RKO (cell line): ENCODE measurements around the gene HOXA3.

ENCODE experiments used
- DNase-seq: peaks from one replicate; pipeline ENCODE4 v3.0.0-alpha.2; 2016; ENCODE audit warnings: low spot score

Gene HOXA3

DNA sequence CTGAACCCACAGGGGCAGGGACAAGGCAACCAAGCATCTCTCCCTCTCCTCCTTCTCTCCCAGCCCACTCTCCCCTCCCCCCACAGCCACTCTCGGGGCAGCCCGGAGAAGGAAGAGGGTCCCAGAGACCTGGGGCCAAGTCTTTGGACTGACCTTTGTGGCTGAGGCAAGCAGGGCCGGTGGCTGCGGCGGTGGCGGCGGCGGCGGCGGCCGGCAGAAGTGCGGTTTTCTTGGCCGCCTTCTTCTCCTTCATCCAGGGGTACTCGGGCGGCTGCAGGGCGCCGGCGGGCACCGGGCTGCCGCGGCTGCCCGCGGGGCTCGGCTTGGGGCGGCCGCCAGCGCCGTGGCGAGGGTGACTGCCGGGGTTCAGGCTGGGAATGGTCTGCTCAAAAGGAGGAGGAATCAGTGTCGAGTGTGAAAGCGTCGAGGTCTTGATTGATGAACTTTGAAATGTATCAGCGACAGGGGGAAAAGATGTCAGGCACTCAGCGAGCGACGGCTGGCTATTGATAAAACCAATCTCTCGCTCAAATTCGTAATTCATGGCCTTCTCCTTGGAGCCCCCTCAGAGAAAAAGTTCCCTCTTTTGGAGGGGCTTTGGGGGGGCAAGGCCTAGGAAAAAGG lies 50.3 kb downstream of the HOXA3 start:
- DNase-seq, result no peak

- no peak for DNase-seq
Measured at GRCh38 chr7:27101171-27101956, 51.0 kb downstream of the HOXA3 start.

- no peak for DNase-seq
Measured at GRCh38 chr7:27100694-27101170, 51.7 kb downstream of the HOXA3 start.

DNA sequence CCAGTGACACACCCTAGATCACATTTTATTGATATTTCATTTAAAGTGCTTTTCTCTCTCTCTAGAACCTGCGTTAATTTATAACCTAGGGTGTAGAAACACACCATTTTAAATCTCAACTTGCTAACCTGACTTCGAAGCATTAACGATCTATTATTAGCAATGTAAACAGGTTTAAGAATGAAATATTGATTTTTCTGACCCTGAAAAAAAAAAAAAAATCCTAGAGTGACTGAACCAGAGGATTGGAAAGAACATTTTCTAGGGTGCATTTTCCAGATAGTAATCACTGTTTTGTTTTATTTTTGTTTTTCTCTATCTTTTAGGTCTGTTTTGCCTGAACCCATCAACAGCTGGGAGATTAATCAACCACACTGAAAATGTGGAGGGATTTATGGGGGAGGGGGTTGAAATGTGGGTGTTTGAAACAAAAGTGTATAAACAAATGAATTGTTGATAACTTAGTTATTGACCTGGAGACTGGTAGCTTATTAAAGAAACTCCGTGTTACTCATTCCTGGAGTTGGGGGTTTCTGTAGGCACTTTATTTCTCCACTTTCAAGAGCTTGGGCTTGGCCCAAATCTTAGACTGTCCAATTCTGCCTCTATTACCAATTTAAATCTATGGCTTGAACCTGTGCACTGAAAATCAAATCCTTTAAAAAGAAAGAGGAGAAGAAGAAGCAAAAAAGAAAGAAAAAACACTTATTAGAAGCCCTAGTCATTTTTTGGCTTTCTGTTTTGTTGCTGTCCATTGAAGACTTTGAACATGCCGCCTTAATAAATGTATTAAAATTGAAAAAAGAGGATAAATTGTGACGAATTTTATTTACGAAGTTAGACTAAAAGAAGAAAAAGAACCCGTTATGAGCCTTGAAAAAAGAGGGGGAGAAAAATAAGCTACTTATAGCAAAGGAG lies 52.7 kb downstream of the HOXA3 start:
- DNase-seq, result no peak

DNA sequence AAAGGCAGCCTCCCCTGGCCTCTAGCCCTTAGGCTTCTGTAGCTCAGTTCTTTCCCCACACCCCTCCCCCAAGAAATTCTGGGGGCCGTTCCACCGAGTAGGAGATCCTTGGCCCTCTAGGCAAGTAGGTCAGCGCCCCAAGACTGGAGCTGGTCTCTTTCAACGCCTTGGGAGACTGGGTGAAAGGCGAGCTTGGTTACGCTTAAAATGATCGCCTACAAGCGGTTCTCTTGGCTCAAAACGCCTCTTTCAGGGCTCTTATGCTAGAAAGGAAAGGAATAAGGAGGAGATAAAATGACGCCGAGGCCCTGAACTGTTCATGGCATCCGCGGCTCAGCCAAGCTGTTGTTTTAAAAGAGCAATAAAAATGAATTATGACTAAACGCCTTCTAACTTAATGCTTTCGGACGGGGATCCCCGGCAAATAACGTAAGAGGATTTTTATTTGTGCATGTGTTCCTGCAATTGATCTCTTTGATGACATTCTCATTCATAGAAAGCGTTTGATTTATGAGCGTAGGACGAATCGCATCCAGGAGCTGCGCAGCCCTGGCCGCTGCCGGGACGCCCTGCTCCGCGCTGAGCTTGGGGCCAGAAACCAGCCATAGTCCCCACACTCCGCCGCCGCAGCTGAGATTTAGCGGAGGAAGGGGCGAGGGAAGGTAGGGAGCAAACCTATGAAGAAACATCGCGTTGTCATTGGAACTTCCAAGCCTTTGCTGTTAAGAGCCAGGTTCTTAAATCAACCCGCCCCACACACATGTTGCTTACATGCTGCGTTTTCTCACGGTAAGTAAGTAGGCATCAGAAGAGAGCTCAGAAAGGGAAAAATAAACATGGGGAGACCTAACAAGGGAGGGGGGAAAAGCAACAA lies 53.6 kb downstream of the HOXA3 start:
- DNase-seq, result no peak

- peak; percentile 41 for DNase-seq
Measured at GRCh38 chr7:27097686-27098577, 54.5 kb downstream of the HOXA3 start.

GRCh38 chr7:27096768-27097514 lies 55.4 kb downstream of the HOXA3 start:
- DNase-seq, result peak; percentile 49

DNA sequence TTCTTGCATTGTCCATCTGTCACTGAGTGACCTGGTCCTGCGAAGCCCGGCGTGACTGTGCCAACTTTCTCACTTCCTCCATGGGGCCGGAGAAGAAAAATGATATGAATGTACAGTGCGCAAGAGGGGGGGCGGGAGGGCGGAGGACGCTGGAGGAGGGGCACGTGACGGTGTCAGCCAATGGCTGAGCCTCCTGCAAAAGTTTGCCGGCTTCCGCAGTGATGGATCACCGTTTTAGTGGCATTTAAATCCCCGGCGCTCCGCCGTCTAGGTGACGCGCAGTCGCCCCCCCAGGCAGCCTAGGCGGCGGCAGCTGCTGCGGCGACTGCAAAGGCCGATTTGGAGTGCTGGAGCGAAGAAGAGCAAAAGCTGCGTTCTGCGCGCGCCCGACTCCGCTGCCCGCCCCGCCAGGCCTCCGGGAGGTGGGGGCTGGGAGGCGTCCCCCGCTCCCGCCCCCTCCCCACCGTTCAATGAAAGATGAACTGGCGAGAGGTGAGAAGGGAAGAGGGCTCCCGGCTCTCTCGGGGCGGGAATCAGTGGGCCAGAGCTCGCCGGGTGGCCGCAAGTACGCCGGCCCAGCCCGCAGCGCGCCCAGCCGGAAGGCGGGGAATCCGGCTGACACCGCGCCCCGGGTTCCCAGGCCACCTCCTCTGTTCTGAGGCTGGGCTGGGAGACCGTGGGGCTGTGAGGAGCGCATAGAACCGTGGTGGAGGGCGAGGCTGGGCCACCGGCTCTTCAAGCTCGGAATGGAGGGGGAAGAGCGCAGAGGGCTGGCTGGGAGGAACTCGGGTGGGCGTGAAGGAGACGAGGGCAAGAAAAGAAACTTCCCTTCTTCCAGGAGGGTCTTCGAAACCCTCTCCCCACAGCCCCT lies 56.3 kb downstream of the HOXA3 start, which contains the start of gene HOXA1:
TSS of gene HOXA1 (minus strand) at position 104 of the 871 bp plus-strand sequence. CDS start at position 16, 88 bp downstream.
- peak; percentile 96 for DNase-seq

DNA sequence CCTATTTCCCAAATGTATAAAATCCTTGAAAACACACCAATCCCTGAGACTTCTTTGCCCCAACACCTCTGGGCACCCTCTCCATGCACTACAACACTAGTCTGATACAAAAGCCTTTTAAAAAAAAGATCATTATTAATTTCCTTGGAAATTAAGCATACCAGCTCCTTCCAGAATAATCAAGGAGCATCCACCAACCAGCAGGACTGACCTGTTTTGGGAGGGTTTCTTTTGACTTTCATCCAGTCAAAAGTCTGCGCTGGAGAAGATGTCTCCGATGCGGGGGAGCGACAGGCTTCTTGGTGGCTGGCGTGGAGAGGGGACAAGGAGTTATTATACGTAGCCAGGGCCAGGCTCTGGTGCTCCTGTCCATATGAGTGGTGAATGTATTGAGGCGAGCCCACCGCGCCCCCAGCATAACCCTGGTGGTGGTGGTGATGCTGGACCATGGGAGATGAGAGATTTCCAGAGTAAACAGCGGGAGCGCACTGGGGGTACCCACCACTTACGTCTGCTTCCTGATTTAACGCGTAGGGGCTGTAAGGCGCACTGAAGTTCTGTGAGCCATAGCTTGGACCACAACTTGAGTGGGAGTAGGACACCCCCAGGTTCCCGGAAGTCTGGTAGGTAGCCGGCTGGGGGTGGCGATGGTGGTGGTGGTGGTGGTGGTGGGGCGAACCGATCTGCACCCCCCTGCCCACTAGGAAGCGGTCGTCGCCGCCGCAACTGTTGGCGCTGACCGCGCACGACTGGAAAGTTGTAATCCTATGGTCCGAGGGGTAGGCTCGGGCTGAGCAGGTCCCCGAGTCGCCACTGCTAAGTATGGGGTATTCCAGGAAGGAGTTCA lies 57.1 kb downstream of the HOXA3 start:
- DNase-seq, result no peak

DNA sequence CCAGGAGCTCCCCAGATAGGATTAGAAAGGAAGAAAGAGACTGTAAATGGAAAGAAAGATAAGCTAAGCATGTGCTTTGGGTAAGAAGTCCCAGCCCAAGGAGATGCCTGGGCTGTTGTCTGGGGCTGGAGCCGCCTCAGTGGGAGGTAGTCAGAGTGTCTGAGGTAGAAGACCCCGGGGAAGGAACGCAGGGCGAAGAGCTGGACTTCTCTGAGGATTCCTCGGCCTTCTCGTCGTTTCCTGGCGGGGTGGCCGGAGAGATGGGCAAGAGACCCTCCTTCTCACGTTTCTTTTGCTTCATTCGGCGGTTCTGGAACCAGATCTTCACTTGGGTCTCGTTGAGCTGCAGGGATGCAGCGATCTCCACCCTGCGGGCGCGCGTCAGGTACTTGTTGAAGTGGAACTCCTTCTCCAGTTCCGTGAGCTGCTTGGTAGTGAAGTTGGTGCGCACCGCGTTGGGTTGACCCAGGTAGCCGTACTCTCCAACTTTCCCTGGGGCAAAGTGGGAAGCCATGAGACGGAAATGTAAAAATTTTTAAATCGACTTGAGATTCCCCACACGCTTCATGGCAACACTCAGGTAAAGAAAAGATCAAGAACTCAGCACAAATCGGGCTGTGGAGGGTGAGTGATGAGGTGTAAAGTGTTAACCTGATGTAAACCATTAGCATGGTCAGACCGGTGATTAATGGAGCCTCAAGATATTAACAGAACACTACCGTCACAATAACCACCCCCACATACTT lies 57.9 kb downstream of the HOXA3 start:
- no peak for DNase-seq

GRCh38 chr7:27093184-27093895 lies 59.0 kb downstream of the HOXA3 start:
- DNase-seq, result no peak

DNA sequence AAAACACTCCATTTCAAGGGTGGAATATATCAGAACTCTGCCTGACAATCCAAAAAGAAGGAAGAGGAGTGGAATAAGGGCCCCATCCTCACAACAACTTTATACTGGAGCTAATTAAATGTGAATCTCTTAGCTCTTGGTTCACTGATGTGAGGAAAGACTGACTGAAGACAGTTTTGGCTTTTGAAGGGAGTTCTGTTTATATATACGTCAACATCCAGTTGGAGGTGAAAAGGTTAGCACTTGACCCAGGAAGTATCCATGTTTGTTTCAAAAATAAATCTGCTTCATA lies 59.6 kb downstream of the HOXA3 start:
- DNase-seq, result no peak

DNA sequence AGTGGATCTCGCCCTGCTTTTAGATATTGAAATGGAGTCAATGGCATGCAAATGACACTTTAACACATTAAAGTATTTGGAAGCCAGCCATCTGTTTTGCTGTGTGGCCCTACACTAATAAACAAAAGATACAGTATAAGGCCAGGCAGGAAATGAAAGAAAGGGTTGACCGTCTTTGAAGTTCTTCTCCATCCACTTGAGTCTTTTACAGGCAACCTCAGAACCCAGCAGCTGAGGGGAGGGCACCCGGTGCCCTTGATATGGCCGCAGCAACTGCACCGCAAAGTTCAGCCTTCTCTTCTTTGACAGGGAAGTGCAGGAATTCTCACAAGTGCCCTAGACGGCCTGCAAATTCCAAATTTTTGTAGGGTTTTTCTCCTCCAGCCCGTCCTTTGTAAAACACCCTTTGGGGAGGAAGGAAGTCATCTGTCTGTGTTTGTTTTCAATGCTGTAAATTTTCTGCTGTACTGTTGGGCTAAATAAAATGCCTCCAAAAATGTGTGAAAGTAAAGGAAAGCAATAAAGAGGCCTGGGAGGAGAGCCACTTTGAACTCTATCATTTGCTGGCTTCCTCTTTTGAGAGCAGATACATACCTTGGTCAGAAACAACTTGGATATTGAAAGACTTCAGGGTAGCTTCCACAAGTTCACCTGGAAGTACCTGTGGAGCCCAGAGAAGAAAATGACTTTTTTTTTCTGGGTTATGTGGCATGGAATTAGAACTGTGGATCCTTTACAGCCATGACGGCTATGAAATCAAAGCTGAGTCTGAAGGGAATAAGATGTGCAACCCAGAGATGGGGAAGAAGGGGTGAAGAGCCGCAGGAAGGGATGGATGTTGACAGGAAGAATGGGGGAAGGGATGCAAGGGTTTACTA lies 60.2 kb downstream of the HOXA3 start:
- DNase-seq, result no peak

GRCh38 chr7:27091105-27091504 lies 61.3 kb downstream of the HOXA3 start:
- no peak for DNase-seq
